Activated naive CD8-positive, alpha-beta T cell treated with anti-CD3 and anti-CD28 coated beads, Interleukin-2, amount 50 U/mL, for 16 hours (primary cell): ENCODE data around the gene ZFYVE21.

ENCODE experiments used
- DNase-seq: peaks from one replicate; pipeline ENCODE4 v3.0.0-alpha.2; 2020; ENCODE audit warnings: low read depth, low spot score

The ZFYVE21 gene

GRCh38 chr14:103737432-103738045, 21.9 kb downstream of the ZFYVE21 start:
- DNase-seq: no peak

GRCh38 chr14:103738166-103738565, 22.6 kb downstream of the ZFYVE21 start:
- DNase-seq: no peak

- DNase-seq: no peak
These were observed 23.3 kb downstream of the ZFYVE21 start for GRCh38 chr14:103738701-103739451.

DNA sequence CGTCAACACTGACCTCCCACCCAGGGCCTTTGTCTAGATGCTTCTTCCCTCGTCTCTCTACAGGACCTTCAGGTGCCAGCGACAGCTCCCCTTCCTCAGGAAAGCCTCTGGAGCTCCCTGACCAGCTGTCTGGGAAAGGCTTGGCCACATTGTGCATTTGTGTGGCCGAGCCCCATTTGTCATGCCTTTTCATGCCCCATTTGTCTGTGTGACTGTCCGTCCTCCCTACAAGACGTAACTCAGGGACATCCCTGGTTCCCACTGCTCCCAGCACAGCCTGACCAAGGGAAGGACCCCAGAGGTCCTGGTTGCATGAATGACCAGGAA, 23.8 kb downstream of the ZFYVE21 start:
- DNase-seq: no peak

- no peak for DNase-seq
These were observed 24.3 kb downstream of the ZFYVE21 start for GRCh38 chr14:103739793-103740501.

DNA sequence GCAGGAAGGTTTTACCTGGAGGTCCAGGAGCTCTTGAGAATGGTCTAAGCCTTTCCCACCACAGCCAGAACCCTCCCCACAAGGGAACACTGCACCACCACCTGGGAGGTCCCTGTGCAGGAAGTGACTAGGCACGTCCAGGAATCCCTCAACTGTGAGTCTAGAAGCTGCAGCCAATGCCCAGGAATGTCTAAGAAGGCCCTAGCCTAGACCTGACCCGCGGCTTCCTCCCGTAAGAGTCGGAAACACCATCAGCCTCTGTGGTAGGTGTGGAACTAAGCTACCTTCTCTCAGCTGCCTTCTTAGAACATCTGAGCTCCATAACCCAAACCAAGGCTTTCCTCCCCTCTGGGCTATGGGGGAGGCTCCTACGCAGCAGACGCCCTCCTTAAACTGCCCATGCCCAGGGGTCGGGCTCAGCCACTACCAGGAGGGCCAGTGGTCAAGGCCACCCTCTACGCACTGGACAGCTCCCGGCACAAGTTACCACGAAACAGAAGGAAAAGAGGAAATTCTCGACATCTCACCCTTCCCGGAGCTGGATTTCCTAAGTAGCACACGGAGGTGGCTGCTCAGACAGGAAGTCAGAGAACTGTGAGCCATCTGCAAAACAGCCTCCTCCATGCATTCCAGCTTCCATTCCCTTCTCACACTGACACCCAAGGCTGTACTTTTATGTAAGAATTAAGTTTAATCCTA, 25.5 kb downstream of the ZFYVE21 start:
- no peak for DNase-seq

DNA sequence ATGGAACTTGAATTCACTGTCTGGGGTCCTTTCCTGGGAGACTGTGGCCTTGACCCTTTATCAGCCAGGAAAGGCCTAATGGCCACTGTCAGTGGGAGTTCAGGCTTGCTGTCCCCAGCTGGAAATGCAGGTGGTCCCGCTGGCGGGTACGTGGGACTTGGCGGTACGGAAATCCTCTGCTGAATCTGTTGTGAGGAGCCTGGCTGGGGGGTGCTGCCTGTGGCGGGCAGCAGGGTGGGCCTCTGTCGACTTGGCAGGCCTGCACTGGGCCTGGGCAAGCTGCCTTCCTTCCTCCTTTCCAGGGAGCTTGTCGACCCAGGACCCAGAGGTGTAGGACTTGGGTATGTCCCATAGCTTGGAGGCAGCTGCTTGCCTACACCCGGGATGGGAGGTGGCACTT, 26.3 kb downstream of the ZFYVE21 start:
- DNase-seq: no peak

DNA sequence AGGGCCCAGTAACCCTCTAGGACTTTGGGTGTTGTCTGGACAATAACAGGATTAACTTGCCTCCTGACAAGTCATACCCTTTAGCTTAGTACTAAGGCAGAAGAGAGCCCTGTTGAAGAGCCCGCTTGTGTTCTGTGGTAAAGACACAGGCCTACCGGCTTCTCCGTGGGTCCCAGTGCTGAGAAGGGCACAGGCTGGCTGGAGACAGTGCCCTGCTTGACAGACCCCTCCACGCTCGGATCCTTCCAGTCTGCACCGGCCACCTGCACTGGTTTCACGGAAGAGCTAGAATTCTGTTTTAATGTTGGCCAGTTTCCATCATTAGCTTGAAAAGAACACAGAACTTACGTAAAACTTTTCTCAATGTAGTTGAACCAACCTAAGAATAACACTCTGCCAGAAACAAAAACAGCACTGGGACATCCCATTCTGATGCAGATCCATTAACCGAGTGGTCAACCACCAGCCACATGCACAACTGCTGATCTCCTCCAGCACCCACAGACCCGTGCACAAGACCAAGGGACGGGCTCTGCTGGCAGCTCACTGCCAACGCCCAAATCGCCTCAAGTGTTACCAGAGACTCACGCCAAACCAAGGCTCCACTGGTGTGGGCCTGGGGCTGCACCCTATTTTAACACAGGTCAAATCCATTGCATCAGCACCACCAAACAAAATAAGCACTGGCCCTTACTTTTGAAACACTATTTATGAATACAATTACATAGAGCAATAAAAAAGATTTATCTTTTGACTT, 27.1 kb downstream of the ZFYVE21 start:
- no peak for DNase-seq

- DNase-seq: no peak
These were observed 28.1 kb downstream of the ZFYVE21 start for GRCh38 chr14:103743691-103744090.

GRCh38 chr14:103744621-103745395, 29.2 kb downstream of the ZFYVE21 start:
- no peak for DNase-seq

- no peak for DNase-seq
These were observed 29.8 kb downstream of the ZFYVE21 start for GRCh38 chr14:103745424-103745823.

DNA sequence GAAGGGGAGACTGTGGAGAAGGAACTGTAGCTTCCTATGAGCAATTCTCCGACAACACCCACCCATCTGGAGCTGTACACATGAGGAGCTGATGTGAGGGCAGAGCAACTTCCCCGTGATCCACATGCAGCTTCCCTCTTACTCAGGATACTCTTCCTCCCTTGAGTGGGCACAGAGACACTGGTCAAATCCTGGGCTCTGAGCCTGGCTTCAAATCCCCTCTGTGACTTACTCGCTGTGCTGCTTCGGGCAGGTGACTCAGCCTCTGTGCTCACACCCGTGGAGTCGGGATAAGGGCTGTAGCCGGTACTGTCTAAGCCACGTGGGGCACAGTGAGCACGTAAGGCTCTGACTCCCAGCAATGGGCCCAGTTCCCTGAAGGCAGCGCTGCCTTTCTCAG, 31.1 kb downstream of the ZFYVE21 start:
- DNase-seq: no peak

- no peak for DNase-seq
These were observed 32.9 kb downstream of the ZFYVE21 start for GRCh38 chr14:103748534-103748857.

- DNase-seq: no peak
These were observed 33.8 kb downstream of the ZFYVE21 start for GRCh38 chr14:103749452-103749851.

GRCh38 chr14:103749860-103750259, 34.2 kb downstream of the ZFYVE21 start:
- no peak for DNase-seq

DNA sequence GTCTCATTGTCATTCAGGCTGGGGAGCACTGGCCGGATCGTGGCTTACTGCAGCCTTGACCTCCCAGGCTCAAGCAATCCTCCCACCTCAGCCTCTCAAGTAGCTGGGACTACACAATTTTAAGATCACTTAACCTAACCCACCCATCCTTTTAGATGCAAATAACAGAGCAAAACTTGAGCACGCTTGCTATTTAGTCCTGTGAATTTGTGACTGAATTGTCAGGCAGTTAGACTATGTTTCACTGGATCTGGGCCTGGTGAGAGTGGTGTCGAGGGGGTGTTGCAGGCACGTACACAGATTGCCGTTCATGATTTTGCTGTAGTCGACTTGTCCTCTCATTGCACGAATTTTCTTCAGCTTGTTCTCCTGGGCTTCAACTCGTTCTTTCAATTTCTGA, 38.2 kb downstream of the ZFYVE21 start:
- no peak for DNase-seq

GRCh38 chr14:103755060-103755459, 39.5 kb downstream of the ZFYVE21 start:
- no peak for DNase-seq

DNA sequence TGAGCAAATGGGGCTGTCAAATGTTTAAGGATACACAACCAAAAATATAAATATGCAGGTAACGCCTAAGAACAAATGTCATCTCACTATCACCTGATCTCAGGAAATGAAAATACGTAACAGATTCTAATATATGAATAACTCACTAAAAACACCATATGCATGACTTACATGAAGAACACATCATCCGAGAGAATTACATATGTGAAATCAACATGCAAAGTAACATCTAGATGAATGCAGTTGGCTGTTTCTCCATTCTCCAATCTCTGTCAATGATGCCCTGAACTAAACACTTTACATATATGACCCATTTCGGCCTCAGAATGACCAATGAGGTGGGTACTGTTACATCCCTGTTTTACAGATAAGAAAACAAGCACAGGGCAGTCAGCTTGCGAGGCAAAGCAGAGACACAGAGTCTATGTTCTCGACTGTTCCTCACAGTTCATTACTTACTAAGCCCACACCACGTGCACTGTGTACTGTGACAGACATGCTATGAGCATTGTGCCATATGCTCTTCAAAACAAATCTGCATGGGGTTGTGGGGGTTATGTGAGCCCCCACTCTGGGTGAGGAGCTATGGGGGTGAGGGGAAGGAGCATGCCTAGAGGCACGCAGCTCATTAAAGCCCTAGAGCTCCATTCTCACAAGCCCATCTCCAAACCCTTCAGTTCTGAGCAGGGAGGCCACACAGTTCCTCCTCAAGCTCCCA, 42.6 kb downstream of the ZFYVE21 start:
- no peak for DNase-seq

DNA sequence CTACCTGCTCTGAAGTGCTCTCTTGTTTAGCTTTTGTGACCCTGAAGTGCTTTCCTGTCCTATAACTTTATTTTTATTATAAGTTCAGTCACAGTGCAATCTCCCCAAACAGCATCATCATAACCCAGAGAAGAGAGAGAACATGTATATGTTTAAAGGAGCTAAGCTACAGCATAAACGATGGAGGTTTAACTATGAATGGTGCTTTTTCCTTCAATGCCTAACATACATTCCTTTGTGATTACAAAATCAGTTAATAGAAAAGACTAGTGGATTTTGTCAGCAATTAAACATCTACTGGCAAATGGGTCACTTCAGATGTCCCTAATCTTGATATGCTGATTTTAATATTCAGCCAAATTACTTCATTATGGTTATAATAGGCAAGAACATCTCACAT, 46.4 kb downstream of the ZFYVE21 start:
- no peak for DNase-seq

DNA sequence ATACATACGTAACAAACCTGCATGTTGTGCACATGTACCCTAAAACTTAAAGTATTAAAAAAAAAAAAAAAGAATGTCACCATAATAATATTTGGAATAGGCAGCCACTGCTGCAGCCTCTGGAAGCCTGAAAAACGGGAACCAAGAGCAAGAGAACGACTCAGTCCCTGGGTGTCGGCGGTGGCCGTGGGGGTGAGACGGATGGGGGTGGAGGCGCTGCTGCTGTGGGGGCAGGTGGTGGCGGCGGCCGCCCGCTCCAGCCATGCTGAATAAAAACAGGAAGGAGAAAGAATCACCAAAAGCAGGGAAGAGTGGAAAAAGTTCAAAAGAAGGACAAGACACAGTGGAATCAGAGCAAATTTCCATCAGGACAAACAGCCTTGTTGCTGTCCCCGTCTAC, 46.9 kb downstream of the ZFYVE21 start:
- DNase-seq: no peak
